K562 (cell line): Measurements from ENCODE around the gene C3orf80. TPM values are rescaled to one million over a fixed set of nuclear protein-coding genes. Genes with fewer than 3 reads are reported as not detected.

Source experiments
- ATF1 ChIP-seq, 2 experiments: fragments of 450-650 bp in 1 of 2; IDR thresholded peaks; 2 replicates each; pipeline ENCODE4 v1.6.1; 2016; ENCODE audit warnings: missing compliant biosample characterization in 1 of 2, missing genetic modification characterization in 1 of 2
- DPF2 ChIP-seq: fragments of 450-650 bp; IDR thresholded peaks from 2 replicates; pipeline ENCODE4 v1.6.1; 2016
- ETV1 ChIP-seq: fragments of 450-650 bp; conservative IDR thresholded peaks from 2 replicates; pipeline ENCODE4 v1.6.1; 2016; ENCODE audit warnings: missing genetic modification characterization, control low read depth, low read depth, missing compliant biosample characterization
- GTF2A2 ChIP-seq: IDR thresholded peaks from 2 replicates; pipeline ENCODE4 v1.6.1; 2016; ENCODE audit warnings: mild to moderate bottlenecking, missing genetic modification characterization, missing compliant biosample characterization
- HCFC1 ChIP-seq: IDR thresholded peaks from 2 replicates; pipeline ENCODE4 v1.6.1; 2012; ENCODE audit warnings: low read depth, low read length, improper control_type of control experiment
- KLF13 ChIP-seq: fragments of 450-650 bp; IDR thresholded peaks from 2 replicates; pipeline ENCODE4 v1.6.1; 2016; ENCODE audit warnings: missing genetic modification characterization, low read depth, mild to moderate bottlenecking, missing compliant biosample characterization, moderate library complexity, borderline replicate concordance
- MYNN ChIP-seq, 2 experiments: sonication (generic); formaldehyde crosslinking in 1 of 2; IDR thresholded peaks; 2 replicates each; pipeline versions ENCODE4 v1.5.0 to v1.6.1; 2016 to 2020; ENCODE audit warnings: antibody characterized with exemption in 1 of 2, missing genetic modification reagents in 1 of 2
- NFXL1 ChIP-seq: fragments of 450-650 bp; formaldehyde crosslinking; IDR thresholded peaks from 2 replicates; pipeline ENCODE4 v1.4.0; 2021; ENCODE audit warnings: mild to moderate bottlenecking
- PHB2 ChIP-seq: fragments of 450-650 bp; IDR thresholded peaks from 2 replicates; pipeline ENCODE4 v1.6.1; 2017; ENCODE audit warnings: low read depth
- POLR3A ChIP-seq: IDR thresholded peaks from 2 replicates; pipeline ENCODE4 v1.6.1; 2011; ENCODE audit warnings: borderline replicate concordance, mild to moderate bottlenecking, moderate library complexity; ENCODE audit not compliant: insufficient read length, insufficient read depth; ENCODE audit errors: extremely low read depth
- RBM34 ChIP-seq: fragments of 200-400 bp; formaldehyde crosslinking; IDR thresholded peaks from 2 replicates; pipeline ENCODE4 v1.6.1; 2018; ENCODE audit warnings: low read length, borderline replicate concordance; ENCODE audit not compliant: insufficient read depth
- RNF2 ChIP-seq: sonication (generic); IDR thresholded peaks from 2 replicates; pipeline ENCODE4 v1.6.1; 2016
- TEAD1 ChIP-seq, 2 experiments: fragments of 450-650 bp in 1 of 2; sonication (generic) in 1 of 2; formaldehyde crosslinking; IDR thresholded peaks; 2 replicates each; pipeline versions ENCODE4 v1.4.0 to v1.8.0; 2020 to 2022; ENCODE audit warnings: mild to moderate bottlenecking in 2 of 2, missing genetic modification reagents in 1 of 2
- TEAD4 ChIP-seq, 2 experiments: sonication (generic) in 1 of 2; formaldehyde crosslinking in 1 of 2; IDR thresholded peaks; 2 replicates each; pipeline versions ENCODE4 v1.6.1 to v1.8.0; 2012 to 2022; ENCODE audit warnings: borderline replicate concordance in 1 of 2, inconsistent platforms in 1 of 2, low read length in 1 of 2, mild to moderate bottlenecking in 1 of 2, missing genetic modification reagents in 1 of 2
- WHSC1 ChIP-seq: IDR thresholded peaks from one replicate; pipeline ENCODE4 v1.6.1; 2012; ENCODE audit warnings: low read length, control low read depth, inconsistent platforms
- XRCC5 ChIP-seq: fragments of 200-400 bp; formaldehyde crosslinking; IDR thresholded peaks from 2 replicates; pipeline ENCODE4 v1.6.1; 2017; ENCODE audit warnings: low read depth, mild to moderate bottlenecking, low read length
- ZNF184 ChIP-seq: sonication (generic); formaldehyde crosslinking; IDR thresholded peaks from 2 replicates; pipeline ENCODE4 v1.5.0; 2020; ENCODE audit warnings: missing genetic modification reagents
- ZNF311 ChIP-seq: fragments of 250-450 bp; sonication (Bioruptor Pico); IDR thresholded peaks from 2 replicates; pipeline ENCODE4 v1.4.0; 2020; ENCODE audit warnings: mild to moderate bottlenecking, moderate library complexity
- ZNF431 ChIP-seq: sonication (generic); formaldehyde crosslinking; IDR thresholded peaks from 2 replicates; pipeline ENCODE4 v1.8.0; 2022; ENCODE audit warnings: mild to moderate bottlenecking, missing genetic modification reagents
- ZNF696 ChIP-seq: fragments of 250-450 bp; sonication (Bioruptor Pico); conservative IDR thresholded peaks from 2 replicates; pipeline ENCODE4 v1.4.0; 2020; ENCODE audit warnings: mild to moderate bottlenecking, moderate library complexity
- ZNF699 ChIP-seq: fragments of 250-450 bp; sonication (Bioruptor Pico); IDR thresholded peaks from 2 replicates; pipeline ENCODE4 v1.8.0; 2021; ENCODE audit warnings: mild to moderate bottlenecking, moderate library complexity; ENCODE audit not compliant: insufficient replicate concordance
- ZNF707 ChIP-seq: fragments of 250-450 bp; sonication (Bioruptor Pico); conservative IDR thresholded peaks from 2 replicates; pipeline ENCODE4 v1.8.0; 2022; ENCODE audit warnings: inconsistent platforms, mild to moderate bottlenecking, moderate library complexity
- polyA plus RNA-seq, 8 experiments: library from polyadenylated mRNA; depleted of rRNA in 4 of 8; stranded (reverse) in 5 of 8; unstranded in 3 of 8; fragments of >200 nt; fragmentation: Nextera tagmentation in 2 of 8; fragmentation: Illumina TruSeq in 1 of 8; extraction: Ambion mirVana in 2 of 8; extraction: Trizol in 1 of 8; gene quantifications; 2 replicates each; pipeline versions ENCODE4 v1.2.1 to v1.2.3, GENCODE V29; 2011 to 2014; ENCODE audit warnings: inconsistent platforms in 1 of 8, missing spikeins in 1 of 8
- total RNA-seq, 7 experiments: library from RNA; depleted of rRNA in 6 of 7; stranded (reverse); fragments of >200 nt in 6 of 7; fragmentation: Illumina TruSeq in 2 of 7; extraction: Trizol in 2 of 7; gene quantifications; 2 replicates each; pipeline versions ENCODE4 v1.2.1 to v1.2.3, GENCODE V29; 2011 to 2021; ENCODE audit warnings: low replicate concordance in 1 of 7
- TF ChIP-seq, protein P1 (sequence below): fragments of 250-450 bp; sonication (Bioruptor Pico); IDR thresholded peaks from 2 replicates; pipeline ENCODE4 v1.8.0; 2021; ENCODE audit warnings: moderate library complexity, mild to moderate bottlenecking, inconsistent platforms
- TF ChIP-seq, protein P2 (sequence below): fragments of 450-650 bp; IDR thresholded peaks from 2 replicates; pipeline ENCODE4 v1.6.1; 2016
- TF ChIP-seq, protein P3 (sequence below): conservative IDR thresholded peaks from 2 replicates; pipeline ENCODE4 v1.6.1; 2011; ENCODE audit warnings: low read depth, mild to moderate bottlenecking, low read length; ENCODE audit not compliant: control insufficient read depth

C3orf80 gene
- total and polyA plus RNA-seq, 9 of the 15 experiments (the other 6 are each of a cell fraction or from before 2014, with no cell fraction given) = 0.03 to 0.75 (median 0.07) TPM

GRCh38 chr3:160210799-160211221 is 14.4 kb upstream of the C3orf80 start (continued):
- TF ChIP-seq TEAD1 (CRISPR knock-in tag; IDR thresholded peaks at IDR 0.05) (peak in 1 of 2 experiments; percentile 61; a peak in 1 of 4 replicates), ZNF184 (CRISPR knock-in tag) (no peak), RBM34 (no peak), TEAD4 (IDR thresholded peaks at IDR 0.05; ENCODE audit: low read length) (peak; percentile 75), TEAD4 (CRISPR knock-in tag; IDR thresholded peaks at IDR 0.05; ENCODE audit: borderline replicate concordance) (no peak), ZNF311 (CRISPR knock-in tag) (no peak), ZNF699 (CRISPR knock-in tag) (no peak), WHSC1 (no peak), NFXL1 (no peak), PHB2 (no peak), DPF2 (0 out of 2 replicates have a peak, but pooled peaks have one; percentile 33), RNF2 (no peak), KLF13 (tag) (no peak), MYNN (IDR thresholded peaks at IDR 0.05) (no peak), MYNN (CRISPR knock-in tag; IDR thresholded peaks at IDR 0.05) (no peak), ZNF696 (no peak), POLR3A (no peak), XRCC5 (no peak), HCFC1 (peak; percentile 68), ZNF707 (CRISPR knock-in tag) (no peak), GTF2A2 (tag) (no peak), ATF1 (CRISPR knock-in tag; IDR thresholded peaks at IDR 0.05) (no peak), ATF1 (tag; IDR thresholded peaks at IDR 0.05) (peak; percentile 68), ZNF431 (no peak), ETV1 (tag) (0 out of 2 replicates have a peak, but pooled peaks have one; percentile 15)
- TF ChIP-seq, protein P1, sequence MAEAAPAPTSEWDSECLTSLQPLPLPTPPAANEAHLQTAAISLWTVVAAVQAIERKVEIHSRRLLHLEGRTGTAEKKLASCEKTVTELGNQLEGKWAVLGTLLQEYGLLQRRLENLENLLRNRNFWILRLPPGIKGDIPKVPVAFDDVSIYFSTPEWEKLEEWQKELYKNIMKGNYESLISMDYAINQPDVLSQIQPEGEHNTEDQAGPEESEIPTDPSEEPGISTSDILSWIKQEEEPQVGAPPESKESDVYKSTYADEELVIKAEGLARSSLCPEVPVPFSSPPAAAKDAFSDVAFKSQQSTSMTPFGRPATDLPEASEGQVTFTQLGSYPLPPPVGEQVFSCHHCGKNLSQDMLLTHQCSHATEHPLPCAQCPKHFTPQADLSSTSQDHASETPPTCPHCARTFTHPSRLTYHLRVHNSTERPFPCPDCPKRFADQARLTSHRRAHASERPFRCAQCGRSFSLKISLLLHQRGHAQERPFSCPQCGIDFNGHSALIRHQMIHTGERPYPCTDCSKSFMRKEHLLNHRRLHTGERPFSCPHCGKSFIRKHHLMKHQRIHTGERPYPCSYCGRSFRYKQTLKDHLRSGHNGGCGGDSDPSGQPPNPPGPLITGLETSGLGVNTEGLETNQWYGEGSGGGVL (CRISPR knock-in tag) = no peak
- TF ChIP-seq, protein P2, sequence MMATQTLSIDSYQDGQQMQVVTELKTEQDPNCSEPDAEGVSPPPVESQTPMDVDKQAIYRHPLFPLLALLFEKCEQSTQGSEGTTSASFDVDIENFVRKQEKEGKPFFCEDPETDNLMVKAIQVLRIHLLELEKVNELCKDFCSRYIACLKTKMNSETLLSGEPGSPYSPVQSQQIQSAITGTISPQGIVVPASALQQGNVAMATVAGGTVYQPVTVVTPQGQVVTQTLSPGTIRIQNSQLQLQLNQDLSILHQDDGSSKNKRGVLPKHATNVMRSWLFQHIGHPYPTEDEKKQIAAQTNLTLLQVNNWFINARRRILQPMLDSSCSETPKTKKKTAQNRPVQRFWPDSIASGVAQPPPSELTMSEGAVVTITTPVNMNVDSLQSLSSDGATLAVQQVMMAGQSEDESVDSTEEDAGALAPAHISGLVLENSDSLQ = 0 out of 2 replicates have a peak, but pooled peaks have one; percentile 34
- TF ChIP-seq, protein P3, sequence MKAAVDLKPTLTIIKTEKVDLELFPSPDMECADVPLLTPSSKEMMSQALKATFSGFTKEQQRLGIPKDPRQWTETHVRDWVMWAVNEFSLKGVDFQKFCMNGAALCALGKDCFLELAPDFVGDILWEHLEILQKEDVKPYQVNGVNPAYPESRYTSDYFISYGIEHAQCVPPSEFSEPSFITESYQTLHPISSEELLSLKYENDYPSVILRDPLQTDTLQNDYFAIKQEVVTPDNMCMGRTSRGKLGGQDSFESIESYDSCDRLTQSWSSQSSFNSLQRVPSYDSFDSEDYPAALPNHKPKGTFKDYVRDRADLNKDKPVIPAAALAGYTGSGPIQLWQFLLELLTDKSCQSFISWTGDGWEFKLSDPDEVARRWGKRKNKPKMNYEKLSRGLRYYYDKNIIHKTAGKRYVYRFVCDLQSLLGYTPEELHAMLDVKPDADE = no peak
